ENCODE data around the gene RTTN.
"Not testable (repeated sequence)": the region's sequence is repeated elsewhere in the genome, so short reads cannot be mapped to it uniquely, and the experiment has no call there.

Gene RTTN

DNA sequence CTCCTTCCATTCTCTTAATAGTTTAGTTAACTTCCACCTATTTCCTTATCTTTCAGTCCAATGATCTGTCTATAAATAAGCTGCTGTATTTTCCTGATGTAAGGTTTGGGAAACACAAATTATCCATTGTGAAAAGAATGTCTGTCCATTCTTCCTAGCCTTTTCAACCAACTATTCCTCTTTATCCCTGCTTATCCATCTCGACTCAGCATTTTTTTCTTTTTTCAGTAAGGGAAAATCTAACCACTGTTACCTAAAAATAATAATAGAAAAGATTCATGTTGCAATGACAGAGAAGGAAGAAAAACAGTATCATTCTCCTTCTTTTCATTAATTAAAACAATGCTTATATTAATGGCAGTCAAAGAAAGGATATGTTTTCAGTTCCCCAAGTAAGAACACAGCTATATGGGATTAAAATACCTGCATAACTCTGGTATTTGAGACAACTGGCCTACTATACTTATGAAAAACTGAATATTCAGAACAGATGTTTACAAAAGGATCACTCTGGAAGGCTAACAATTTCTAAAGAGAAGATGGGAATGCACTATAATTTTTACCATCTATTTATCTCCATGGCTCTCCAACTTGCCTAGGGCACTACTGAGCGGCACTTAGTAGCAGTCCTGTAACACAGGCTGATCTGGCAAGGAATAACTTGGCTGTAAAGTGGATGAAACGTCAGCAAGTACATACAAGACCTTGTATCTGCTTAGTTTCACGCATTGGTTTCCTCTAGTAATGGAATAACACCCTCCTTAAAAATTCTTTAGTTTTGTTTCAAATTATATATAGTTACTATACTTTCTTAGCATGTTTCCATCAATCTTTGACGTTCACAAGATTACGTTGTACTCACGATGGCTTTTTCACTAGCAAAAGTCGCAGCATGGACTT lies 57.2 kb downstream of the RTTN start:
- DNase-seq, result no peak

DNA sequence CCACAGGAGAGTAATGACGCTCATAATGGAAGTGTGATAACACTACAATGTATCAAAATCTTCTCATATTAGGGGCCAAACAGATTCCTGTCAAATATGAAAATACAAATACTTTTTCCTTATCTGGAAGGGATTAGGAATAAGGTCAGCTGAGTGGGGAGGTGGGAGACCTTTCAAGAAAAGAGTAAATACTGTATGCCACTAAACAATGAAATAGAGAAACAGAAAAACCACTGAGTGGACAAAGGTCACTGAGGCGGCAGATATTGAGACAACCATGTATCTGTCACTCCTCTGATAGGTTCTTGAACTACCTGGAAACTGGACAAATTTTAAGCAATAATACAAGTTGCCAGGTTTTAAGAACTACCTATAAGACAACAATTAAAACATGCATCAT lies 59.3 kb downstream of the RTTN start:
- DNase-seq, result no peak

DNA sequence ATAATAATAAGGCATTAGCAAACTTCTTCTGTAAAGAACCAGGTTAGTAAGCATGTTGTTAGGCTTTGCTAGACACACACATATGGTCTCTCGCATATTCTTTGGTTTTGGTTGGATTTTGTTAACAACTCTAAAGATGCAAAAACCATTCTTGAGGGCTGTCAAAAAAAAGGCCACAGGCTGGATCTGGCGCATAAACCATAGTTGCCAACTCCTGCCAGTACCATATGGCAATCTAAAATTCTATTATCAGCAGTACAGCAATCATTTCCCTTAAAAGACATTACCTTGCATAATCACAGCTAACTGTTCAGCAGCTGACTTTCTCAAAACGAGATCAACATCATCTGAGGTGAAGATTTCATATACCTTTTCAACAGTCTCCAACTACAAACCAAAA lies 63.5 kb downstream of the RTTN start:
- no peak for DNase-seq

DNA sequence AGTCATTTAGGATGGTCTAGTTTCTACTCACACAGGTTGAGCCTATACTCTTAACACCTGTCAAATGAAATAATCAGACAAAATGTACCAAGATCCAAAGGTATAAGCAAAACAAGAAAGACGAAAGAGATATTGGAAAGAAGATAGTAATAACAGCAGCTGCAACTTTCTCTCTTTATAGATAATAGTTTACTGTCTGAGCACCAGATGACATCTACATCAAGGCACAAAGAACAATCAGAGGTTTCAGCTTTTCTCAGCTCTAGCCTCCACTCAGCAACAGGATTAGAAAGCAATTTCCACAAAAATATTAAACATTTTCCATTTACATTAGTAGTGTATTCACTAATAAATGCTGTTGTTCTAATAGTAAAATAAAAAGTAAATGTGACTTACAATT lies 66.3 kb downstream of the RTTN start:
- DNase-seq, result no peak

DNA sequence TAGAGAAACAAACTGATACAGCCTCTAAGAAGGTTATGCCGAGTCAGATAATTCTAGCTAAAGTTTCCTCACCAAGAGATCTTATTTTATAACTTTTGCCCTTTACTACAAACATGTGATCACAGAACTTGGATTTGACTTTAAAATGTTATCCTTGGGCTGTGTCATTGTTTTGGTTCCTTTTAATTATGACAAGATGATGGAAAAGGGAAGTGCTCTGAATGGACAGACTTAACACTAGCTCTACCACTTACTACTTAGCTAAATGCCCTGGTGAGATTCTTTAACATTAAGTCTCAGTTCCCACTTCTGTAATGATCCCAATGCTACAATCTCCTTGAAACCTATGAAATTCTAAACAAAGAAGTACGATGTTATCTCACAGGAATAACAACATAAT lies 69.9 kb downstream of the RTTN start:
- no peak for DNase-seq

DNA sequence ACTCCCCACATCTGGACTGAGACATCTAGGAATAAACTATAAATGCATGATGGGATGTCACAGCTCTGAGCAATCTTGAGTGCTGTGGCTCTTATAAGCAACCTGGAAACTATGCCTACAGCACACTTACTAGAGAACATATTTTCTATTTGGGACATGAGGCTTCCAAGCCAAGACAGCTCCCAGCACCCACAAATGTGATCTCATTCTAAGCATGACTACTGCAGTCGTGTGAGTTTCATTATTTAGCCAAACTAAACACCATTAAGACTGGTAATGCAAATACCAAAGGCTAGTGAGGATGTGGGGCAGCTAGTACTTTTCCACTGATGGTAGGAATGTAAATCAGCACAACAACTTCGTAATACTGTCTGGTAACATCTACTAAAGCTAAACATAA lies 72.5 kb downstream of the RTTN start:
- no peak for DNase-seq

DNA sequence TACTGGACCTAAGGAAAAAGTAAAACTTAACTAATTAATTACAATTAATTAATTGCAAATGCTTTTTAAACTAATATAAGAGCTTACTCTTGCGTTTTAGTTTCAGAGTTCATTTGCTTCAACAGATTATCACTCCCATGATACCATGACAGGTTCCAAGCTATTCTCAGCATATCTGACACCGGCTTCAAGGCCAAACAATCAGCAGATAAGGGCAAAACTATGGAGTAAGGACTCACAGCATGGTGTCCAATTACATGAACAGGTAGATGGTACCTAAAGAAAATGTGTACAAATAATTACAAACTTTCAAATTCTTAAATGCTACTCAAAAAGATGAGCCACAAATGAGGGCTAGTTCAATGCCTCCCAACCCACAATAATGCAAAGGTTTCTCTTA lies 77.2 kb downstream of the RTTN start:
- no peak for DNase-seq

DNA sequence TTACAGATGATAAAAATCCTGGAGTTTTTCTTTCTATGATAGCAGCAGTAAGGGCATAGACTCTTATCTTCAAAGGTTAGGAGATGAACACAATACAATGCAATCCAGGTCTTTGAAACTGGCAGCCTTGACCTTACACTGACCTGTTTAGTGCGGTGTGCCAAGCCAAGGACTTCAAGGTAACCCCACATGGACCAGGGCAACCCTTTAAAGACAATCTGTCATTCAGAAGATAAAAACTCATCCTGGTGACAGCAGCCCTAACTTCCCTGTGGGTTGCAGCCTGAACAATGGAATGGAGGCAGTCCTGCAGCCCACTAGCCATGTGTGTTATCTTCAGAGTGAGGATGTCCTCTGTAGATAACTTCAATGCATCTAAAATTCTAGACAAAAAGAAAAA lies 78.1 kb downstream of the RTTN start:
- DNase-seq, result peak; percentile 61

DNA sequence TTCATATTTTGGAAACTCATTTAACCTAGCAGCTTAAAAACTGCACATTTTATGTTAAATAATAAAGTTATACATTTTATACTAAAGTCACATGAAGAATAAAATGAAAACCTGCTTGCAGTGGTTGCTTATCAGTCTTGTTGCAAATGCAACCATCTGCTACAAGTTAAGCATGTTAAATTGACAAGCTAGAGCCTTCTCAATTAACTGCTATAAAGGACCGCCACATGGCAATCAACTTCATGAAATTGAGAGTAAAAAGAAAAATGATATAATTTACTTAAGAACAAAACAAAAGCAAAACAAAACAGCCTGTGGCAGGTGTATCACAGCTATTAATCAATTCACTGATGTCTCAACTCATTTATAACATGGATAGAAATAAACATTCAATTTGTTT lies 78.7 kb downstream of the RTTN start:
- DNase-seq, result no peak

DNA sequence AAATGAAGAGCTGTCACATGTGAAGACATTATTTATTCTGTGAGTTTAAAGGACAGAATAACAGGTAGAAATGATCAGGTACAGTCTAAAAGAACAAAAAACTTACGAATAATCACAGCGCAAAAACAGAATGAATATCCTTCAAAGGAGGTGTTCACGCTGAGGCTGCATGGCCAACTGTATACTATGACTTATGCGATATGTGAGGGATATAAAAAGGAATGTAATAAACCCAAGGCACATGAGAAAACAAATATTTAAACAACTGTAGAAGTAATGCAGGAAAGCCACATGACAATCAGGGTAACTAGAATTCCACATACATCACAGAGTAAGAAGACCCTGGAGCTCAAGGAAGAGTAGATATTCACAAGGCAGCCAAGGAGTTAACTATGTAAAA lies 81.3 kb downstream of the RTTN start:
- no peak for DNase-seq

DNA sequence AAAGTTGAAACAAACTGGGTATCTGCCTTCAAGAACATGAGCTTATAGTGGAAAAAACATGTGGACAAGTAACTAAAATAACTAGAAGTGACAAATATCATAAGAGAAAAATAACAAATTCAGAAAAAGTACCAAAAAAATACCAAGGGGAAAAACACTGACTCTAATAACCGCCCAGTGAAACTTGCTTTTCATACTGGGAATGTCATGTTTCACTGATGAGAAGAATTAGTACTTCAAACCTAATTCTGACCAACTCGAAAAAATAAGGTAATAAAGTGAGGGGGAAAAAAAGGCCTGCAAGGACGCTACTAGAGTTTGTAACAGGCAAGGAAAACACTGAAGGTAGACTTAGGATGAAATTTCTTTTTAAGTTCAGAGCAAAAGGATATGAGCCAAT lies 83.6 kb downstream of the RTTN start:
- no peak for DNase-seq

DNA sequence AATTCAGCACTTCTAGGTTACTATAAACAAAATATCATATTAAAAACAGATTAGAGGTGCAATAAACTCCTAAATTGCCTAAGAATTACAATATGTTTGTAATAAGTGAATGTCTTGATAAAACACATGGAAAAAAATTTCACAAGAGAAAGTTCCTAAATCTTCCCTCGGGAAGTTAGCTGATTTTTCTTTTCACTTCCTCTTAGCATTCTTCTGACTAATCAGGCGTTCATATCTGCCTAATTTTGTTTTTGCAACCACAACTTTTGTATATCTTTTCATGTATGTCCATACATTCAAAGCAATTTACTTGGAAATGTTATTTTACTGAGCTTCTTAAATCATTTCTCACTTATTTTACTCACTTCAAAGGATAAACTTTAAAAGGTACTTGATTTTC lies 88.5 kb downstream of the RTTN start:
- DNase-seq, result no peak

DNA sequence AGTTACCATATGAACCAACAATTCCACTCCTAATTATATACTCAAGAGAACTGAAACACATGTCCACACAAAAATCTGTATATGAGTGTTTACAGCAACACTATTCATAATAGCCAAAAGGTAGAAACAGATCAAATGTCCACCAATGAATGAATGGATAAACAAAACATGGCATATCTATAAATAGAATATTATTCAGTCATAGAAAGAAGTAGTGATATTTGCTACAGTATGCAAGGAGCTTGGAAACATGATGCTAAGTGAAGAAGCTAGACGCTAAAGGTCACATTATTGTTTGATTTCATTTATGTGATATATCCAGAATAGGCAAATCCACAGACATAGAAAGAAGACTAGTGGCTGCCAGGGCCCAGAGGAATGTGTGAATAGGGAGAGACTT lies 92.0 kb downstream of the RTTN start:
- DNase-seq, result no peak

DNA sequence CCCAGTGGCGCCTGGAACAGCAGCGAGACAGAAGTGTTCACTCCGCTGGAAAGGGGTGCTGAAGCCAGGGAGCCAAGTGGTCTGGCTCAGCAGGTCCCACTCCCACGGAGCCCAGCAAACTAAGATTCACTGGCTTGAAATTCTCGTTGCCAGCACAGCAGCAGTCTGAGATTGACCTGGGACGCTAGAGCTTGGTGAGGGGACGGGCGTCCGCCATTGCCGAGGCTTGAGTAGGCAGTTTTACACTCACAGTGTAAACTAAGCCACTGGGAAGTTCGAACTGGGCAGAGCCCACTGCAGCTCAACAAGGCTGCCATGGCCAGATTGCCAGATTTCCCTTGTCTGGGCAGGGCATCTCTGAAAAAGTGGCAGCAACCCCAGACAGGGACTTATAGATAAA lies 94.8 kb downstream of the RTTN start:
- no peak for DNase-seq

DNA sequence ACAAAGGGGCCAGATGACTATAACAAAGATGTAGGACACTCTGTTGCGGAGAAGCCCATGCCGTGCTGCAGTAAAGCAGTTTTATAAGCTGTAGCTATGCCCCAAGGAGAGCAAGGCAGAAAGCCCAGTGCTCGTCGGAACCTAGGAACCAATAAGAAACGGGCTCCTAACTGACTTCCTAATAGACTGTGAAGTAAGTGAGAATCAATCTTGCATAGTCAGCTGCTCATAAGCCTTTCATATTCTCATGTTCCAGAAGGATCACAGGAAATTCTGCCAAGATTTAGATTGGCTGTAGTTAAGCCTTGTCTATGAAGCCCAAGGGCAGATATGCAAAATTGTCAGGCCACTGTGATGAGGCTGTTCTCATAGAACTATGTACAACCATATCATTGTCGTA lies 98.4 kb downstream of the RTTN start:
- no peak for DNase-seq

DNA sequence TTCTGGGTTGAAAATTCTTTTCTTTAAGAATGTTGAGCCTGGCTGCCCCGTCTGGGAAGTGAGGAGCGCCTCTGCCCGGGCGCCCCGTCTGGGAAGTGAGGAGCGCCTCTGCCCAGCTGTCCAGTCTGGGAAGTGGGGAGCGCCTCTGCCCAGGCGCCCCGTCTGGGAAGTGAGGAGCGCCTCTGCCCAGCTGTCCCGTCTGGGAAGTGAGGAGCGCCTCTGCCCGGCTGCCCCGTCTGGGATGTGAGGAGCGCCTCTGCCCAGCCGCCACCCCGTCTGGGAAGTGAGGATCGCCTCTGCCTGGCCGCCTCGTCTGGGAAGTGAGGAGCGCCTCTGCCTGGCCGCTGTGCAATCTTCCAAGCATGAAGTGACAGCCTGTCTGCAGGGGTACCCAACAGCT lies 102.6 kb downstream of the RTTN start:
- DNase-seq, result not testable (repeated sequence)

DNA sequence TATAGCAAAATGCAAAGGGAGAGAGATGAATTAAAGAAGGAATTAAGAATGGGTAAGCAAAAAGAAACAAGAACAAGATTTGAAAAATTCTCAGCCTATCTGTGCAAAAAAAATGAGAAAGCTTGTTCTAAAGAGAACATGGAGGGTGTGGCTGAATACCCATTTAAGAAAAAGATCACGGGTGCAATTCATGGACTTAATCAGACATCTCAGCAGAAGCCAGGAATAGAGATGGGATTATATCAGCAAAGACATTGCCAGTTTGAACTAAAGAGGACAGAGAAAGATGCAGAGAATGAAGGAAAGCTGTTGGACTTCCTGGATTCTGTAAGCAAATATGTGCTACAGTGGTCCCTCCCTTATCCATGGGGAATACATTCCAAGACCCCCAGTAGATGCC lies 115.6 kb downstream of the RTTN start:
- no peak for DNase-seq

DNA sequence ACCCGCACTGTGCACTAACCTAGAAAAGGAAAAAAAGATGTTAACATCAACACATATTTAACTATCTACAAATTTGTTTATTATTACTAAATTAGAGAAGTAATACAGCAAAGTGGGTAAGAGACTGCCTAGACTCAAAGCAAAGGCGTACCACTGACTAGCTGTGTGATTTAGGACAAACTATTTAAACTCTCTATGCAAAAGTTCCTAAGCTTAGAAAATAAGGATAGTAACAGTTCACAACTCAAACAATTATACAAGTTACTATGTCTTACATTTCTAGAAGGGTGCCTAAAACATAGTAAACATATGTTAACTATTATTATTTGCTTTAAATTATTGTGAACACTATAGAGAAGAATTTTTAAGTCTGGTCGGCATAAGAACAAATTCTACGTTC lies 119.4 kb downstream of the RTTN start:
- DNase-seq, result no peak

DNA sequence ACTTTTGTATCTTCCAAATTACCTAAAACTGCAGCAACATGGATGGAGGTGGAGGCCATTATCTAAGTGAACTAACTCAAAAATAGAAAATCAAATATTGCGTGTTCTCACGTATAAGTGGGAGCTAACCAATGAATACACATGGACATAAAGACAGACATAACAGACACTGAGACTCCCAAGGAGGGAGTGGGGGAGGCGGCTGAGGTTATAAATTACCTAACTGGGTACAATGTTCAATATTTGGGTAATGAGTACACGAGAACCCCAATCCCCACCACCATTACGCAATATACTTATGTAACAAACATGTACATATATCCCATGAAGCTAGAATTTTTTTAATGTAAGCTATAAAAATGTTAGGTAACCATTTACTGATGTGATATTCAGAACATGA lies 119.8 kb downstream of the RTTN start:
- DNase-seq, result no peak

DNA sequence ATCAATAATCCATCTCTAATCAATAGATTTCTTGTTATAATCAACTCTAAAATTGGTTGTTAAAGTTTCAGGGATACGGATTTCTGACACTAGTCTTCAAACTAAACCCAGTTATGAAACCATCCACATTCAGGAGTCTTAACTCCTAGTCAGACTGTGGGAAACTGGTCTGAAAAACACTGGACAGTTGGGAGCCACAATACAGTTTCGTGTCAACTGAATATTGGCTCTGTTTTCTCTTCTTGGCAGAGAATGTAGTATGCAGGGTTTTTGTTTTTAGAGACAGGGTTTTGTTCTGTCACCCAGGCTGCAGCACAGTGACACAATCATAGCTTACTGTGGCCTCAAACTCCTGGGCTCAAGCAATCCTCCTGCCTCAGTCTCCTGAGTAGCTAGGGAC lies 123.1 kb downstream of the RTTN start:
- DNase-seq, result no peak

DNA sequence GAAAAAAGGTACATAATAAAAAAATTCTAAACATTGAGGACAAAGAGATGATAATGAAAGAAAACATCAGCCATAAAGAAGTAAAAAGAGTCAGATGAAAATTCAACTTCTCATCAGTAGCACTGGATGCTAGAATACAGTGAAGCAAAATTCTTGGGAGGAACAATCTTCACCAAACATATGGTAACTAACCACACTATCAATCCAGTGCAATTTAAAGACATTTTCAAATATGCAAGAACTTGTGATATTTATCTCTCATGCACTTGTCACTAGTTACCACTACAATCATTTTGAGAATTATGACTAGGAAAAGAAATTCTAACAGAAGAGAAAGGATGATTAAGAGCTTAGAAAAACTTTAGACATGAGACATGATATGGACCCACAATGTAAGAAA lies 127.4 kb downstream of the RTTN start:
- peak; percentile 56 for DNase-seq

DNA sequence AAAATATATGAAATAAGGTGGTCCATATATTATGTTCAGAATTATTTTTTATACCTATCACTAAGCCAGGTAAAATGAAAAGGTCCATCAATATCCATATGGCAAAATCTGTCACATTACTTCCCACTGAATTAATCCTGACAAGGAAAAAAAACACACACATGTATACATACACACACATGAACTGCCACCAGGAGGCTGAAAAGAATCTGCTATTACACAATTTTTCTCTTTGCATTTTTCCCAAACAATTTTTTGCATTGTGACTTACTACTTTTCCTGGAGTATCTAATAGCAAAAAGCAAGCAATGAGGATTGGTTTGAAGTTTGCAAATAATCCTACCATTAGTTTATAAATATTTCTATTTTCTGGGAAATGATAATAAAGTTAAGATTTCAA lies 129.6 kb downstream of the RTTN start:
- no peak for DNase-seq

DNA sequence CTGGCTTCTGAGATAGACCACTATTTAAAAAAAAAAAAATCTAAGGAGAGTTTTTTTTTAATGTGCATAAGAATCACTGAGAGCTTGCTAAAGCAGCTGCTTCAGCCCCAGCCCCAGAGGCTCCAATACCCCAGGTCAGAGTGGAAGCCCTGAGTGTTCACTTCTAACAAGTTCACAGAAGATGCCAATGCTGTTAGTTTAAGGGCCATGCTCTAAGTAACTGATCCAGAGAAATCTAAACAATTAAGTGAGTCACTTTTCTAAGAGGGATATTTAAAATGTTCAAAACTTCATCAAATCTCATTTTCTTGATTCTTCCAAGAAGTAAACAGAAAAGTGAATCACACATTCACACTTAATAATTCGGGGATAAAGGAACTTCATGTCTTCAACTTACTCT lies 131.4 kb downstream of the RTTN start:
- DNase-seq, result no peak

DNA sequence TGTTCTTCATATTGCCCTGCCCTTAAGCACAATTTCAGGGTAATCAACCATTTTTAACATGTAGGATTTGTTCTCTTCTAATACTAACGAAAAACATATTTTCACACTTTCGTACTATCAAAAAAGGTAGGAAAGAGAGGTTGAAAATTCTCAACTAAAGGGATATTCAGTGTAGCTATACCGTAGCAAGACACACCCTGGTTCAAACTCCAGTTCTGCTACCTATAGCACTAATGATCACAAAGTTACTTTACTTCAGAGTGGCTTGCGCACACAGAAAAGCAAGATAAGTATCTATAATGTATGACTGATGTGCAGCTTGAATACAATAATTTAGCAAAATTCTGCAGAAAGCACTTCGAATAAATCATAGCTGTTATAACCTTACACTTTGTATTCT lies 132.1 kb downstream of the RTTN start:
- DNase-seq, result no peak

DNA sequence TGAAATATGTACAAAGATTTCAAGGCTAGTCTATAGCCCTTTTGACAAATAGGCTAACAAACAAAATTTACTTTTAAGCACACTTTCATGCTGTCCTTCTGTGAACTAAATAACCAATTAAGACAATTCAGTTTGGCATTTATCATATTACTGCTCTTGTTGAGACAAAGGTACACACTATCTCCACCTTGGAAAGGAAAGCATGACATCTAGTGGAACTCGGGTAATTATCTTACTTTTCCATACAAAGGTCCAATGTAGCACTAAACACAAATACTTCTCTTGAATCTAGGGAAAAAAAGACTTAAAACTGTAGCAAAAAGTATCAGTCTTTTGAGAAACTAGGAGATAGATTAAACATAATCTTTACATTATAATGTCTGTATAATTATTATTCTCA lies 132.8 kb downstream of the RTTN start:
- DNase-seq, result peak; percentile 50
